PC-9 (cell line): ENCODE measurements around the gene MCM7. TPM values are rescaled to one million over a fixed set of nuclear protein-coding genes. Genes with fewer than 3 reads are reported as not detected.

Experiments used
- BruUV-seq: library from RNA; stranded (reverse); fragments of 400-500 nt; replicated peaks from 2 replicates; lab custom pipeline; 2021; lab: Mats Ljungman, UMichigan
- CTCF ChIA-PET: fragments of 300-600 bp; sonication (Branson Sonifier 250); formaldehyde crosslinking; loops from one replicate; lab custom pipeline; 2022; ENCODE audit warnings: antibody characterized with exemption; lab: Charles Lee
- POLR2A ChIA-PET: fragments of 300-600 bp; sonication (Branson Sonifier 250); formaldehyde crosslinking; loops from one replicate; lab custom pipeline; 2022; ENCODE audit warnings: antibody characterized with exemption; ENCODE audit not compliant: unreplicated experiment; lab: Charles Lee
- DNase-seq, 2 experiments: peaks; one replicate each; pipeline versions ENCODE4 v3.0.0 to v3.0.0-alpha.2; 2015 to 2022; ENCODE audit warnings: mixed read lengths in 1 of 2
- H2AFZ ChIP-seq: fragments of 200-600 bp; sonication (generic); 2 replicates; pipeline ENCODE4 v1.8.1; 2017; ENCODE audit warnings: antibody characterized with exemption
- H3F3A ChIP-seq: fragments of 200-600 bp; sonication (generic); 2 replicates; pipeline ENCODE4 v1.8.1; 2017; ENCODE audit warnings: antibody characterized with exemption, mild to moderate bottlenecking, low read depth; ENCODE audit not compliant: insufficient read depth
- H3K27ac ChIP-seq: fragments of 200-600 bp; sonication (generic); 2 replicates; pipeline ENCODE4 v1.6.1; 2016; ENCODE audit warnings: mixed run types
- H3K27me3 ChIP-seq: fragments of 200-600 bp; sonication (generic); 2 replicates; pipeline ENCODE4 v1.6.1; 2016; ENCODE audit warnings: low read depth, mixed run types; ENCODE audit not compliant: insufficient read depth
- H3K36me3 ChIP-seq: fragments of 200-600 bp; sonication (generic); 2 replicates; pipeline ENCODE4 v1.6.1; 2016; ENCODE audit warnings: low read depth, mixed run types
- H3K4me1 ChIP-seq: fragments of 200-600 bp; sonication (generic); replicated peaks from 2 replicates; pipeline ENCODE4 v1.6.1; 2016; ENCODE audit warnings: mixed run types; ENCODE audit not compliant: insufficient read depth
- H3K4me2 ChIP-seq: fragments of 200-600 bp; sonication (generic); 2 replicates; pipeline ENCODE4 v1.6.1; 2017; ENCODE audit warnings: mixed run types
- H3K4me3 ChIP-seq: fragments of 200-600 bp; sonication (generic); 2 replicates; pipeline ENCODE4 v1.6.1; 2016; ENCODE audit warnings: mixed run types
- H3K79me2 ChIP-seq: fragments of 200-600 bp; sonication (generic); 2 replicates; pipeline ENCODE4 v1.6.1; 2017; ENCODE audit warnings: low read depth, mixed run types
- H3K9me2 ChIP-seq: fragments of 200-600 bp; sonication (generic); 2 replicates; pipeline ENCODE4 v1.8.1; 2017; ENCODE audit warnings: mild to moderate bottlenecking; ENCODE audit not compliant: insufficient read depth
- H3K9me3 ChIP-seq: fragments of 200-600 bp; sonication (generic); 2 replicates; pipeline ENCODE4 v1.8.1; 2016; ENCODE audit warnings: low read depth; ENCODE audit not compliant: insufficient read depth
- H4K20me1 ChIP-seq: fragments of 200-600 bp; sonication (generic); 2 replicates; pipeline ENCODE4 v1.8.1; 2017; ENCODE audit not compliant: insufficient read depth
- CTCF ChIP-seq: fragments of 200-600 bp; sonication (generic); conservative IDR thresholded peaks from 2 replicates; pipeline ENCODE4 v1.6.1; 2017; ENCODE audit warnings: mixed run types, antibody characterized with exemption, mild to moderate bottlenecking, moderate library complexity
- EZH2 ChIP-seq: fragments of 200-600 bp; sonication (generic); IDR thresholded peaks from 2 replicates; pipeline ENCODE4 v1.8.0; 2017; ENCODE audit warnings: antibody characterized with exemption, low read depth
- intact Hi-C: fragments of 100-400 bp; cut with micrococcal nuclease; formaldehyde crosslinking; loops from one replicate; pipeline ENCODE4 v1.10.0; 2022; ENCODE audit not compliant: unreplicated experiment
- total RNA-seq: library from RNA; stranded (reverse); gene quantifications from 2 replicates; pipeline ENCODE4 v1.2.3, GENCODE V29; 2021

MCM7 gene
- total RNA-seq, 1 experiment from 2014 or later = 238 TPM

DNA sequence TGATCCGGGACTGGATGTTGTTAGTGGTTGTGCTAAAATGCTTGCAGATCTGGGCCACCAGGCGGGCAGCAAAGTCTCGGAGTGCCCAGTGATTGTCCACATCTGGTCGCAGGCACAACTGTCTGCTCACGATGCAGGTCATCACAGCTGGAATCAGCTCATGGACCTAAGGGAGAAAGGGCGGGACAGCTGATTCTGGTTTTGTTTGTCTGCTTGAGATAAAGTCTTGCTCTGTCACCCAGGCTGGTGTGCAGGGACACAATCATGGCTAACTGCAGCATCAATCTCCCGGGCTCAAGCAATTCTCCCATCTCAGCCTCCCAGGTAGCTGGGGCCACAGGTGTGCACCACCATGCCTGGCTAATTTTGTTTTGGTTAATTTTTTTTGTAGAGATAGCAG is 10.0 kb upstream of the MCM7 start:
- TF ChIP-seq EZH2 (no peak), CTCF (no peak)
- intact Hi-C loops = no loop called here
- CTCF ChIA-PET = interaction anchor here (0.6 kb wide), 1 partner anchor 8 kb away, joined by 6 read pairs; no protein-coding TSS in a partner anchor
- POLR2A ChIA-PET = no interaction called here
- Histone ChIP-seq H3K27me3 (no peaks in the 10 kb centered on the region), H2AFZ (no peak overlapping the region), H3F3A (no peaks in the 10 kb centered on the region; the same call in 1 of the 2 replicates), H3K9me3 (no peaks in the 10 kb centered on the region), H4K20me1 (no peaks in the 10 kb centered on the region), H3K4me3 (no peak overlapping the region), H3K9me2 (no peaks in the 10 kb centered on the region), H3K4me1 (no peaks in the 10 kb centered on the region), H3K4me2 (no peak overlapping the region), H3K36me3 (peaks cover 4% of the 10 kb centered on the region), H3K79me2 (no peaks in the 10 kb centered on the region), H3K27ac (no peak overlapping the region)
- BruUV-seq = TSS peak; percentile 16
- no peak for DNase-seq

DNA sequence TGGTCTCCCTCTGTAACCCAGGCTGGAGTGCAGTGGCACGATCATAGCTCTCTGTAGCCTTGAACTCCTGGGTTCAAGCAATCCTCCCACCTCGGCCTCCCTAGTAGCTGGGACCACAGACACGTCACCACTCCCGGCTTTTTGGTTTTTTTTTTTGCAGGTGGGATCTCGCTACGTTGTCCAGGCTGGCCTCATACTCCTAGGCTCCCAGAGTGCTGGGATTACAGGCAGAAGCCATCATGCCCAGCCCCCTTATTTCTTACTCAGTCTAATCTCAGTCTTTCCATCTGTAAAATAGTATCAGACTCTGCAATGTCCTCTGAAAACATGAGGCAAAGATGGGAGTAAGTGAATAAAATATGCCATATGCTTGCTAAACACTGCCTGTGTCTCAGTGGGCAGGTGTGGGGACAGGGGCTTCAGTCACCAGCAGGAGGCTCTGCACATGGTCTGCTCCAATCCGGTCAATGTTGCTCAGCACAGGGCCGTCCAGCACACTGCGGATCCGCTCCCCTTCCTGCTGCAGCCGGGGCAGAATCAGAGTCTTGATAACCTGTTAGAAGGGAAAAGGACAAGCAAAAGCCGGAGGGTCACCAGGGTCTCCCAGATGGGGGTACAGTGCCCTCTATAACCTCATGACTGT is 8.4 kb upstream of the MCM7 start:
- no peaks in the 10 kb centered on the region for H3K9me2 ChIP-seq
- H2AFZ ChIP-seq = no peak overlapping the region
- intact Hi-C loops = no loop called here
- peaks cover 4% of the 10 kb centered on the region for H3K36me3 ChIP-seq
- DNase-seq = no peak
- H4K20me1 ChIP-seq = no peaks in the 10 kb centered on the region
- CTCF ChIA-PET = no interaction called here
- no peaks in the 10 kb centered on the region for H3K4me1 ChIP-seq
- H3K4me3 ChIP-seq = no peak overlapping the region
- H3K27me3 ChIP-seq = no peaks in the 10 kb centered on the region
- no peaks in the 10 kb centered on the region; the same call in 1 of the 2 replicates for H3F3A ChIP-seq
- H3K27ac ChIP-seq = no peak overlapping the region
- H3K9me3 ChIP-seq = no peaks in the 10 kb centered on the region
- BruUV-seq = no TSS peak
- TF ChIP-seq CTCF (no peak), EZH2 (no peak)
- no peak overlapping the region for H3K4me2 ChIP-seq
- H3K79me2 ChIP-seq = no peaks in the 10 kb centered on the region
- POLR2A ChIA-PET = no interaction called here

- intact Hi-C loops = no loop called here
- no peak overlapping the region for H3K27ac ChIP-seq
- H3K9me3 ChIP-seq = no peaks in the 10 kb centered on the region
- H3K79me2 ChIP-seq = no peaks in the 10 kb centered on the region
- H3K36me3 ChIP-seq = peaks cover 4% of the 10 kb centered on the region
- H4K20me1 ChIP-seq = no peaks in the 10 kb centered on the region
- TF ChIP-seq EZH2 = no peak
- no peak for TF ChIP-seq CTCF
- no peak overlapping the region for H3K4me3 ChIP-seq
- BruUV-seq = no TSS peak
- DNase-seq = no peak
- no peaks in the 10 kb centered on the region for H3K4me1 ChIP-seq
- no peak overlapping the region for H3K4me2 ChIP-seq
- no peaks in the 10 kb centered on the region; the same call in 1 of the 2 replicates for H3F3A ChIP-seq
- no peaks in the 10 kb centered on the region for H3K9me2 ChIP-seq
- no peak overlapping the region for H2AFZ ChIP-seq
- H3K27me3 ChIP-seq = no peaks in the 10 kb centered on the region
- ChIA-PET CTCF (no interaction called here), POLR2A (no interaction called here)
Measured at GRCh38 chr7:100107890-100108289, 6.7 kb upstream of the MCM7 start.
